ENCODE data around the gene ATXN7L2.
"Not testable (repeated sequence)": the region's sequence is repeated elsewhere in the genome, so short reads cannot be mapped to it uniquely, and the experiment has no call there.

GRCh38 chr1:109473284-109474057, 10.2 kb upstream of the ATXN7L2 start:
- TF ChIP-seq EZH2 (IDR thresholded peaks at IDR 0.05; ENCODE audit: borderline replicate concordance, low read length); CTCF (conservative IDR thresholded peaks at IDR 0.05 in 1 of 2, IDR thresholded peaks at IDR 0.05 in 1 of 2; ENCODE audit: extremely low read depth in 1 of 2, insufficient read depth in 1 of 2, low read depth in 1 of 2, low read length in 2 of 2): not testable (repeated sequence)
